ENCODE results near the gene CAMTA1.

The CAMTA1 gene

GRCh38 chr1:7535934-7536878 lies 751.0 kb downstream of the CAMTA1 start:
- Histone ChIP-seq H3K4me3 (ENCODE audit: low read length) (no peak overlapping the region), H4K20me1 (ENCODE audit: insufficient read depth, low read length) (no peaks in the 10 kb centered on the region), H3K4me2 (ENCODE audit: low read depth, low read length) (no peak overlapping the region), H3K4me1 (ENCODE audit: low read length) (no peaks in the 10 kb centered on the region), H3K9ac (ENCODE audit: low read length) (no peak overlapping the region), H3F3A (ENCODE audit: insufficient read depth, low read length) (no peaks in the 10 kb centered on the region), H3K27ac (ENCODE audit: low read length) (no peak overlapping the region), H3K79me2 (ENCODE audit: low read length) (no peaks in the 10 kb centered on the region), H3K9me3 (replicated peaks; ENCODE audit: insufficient read depth, low read length) (no peaks in the 10 kb centered on the region), H3K27me3 (replicated peaks; ENCODE audit: insufficient read depth, low read length) (peaks cover 98% of the 10 kb centered on the region), H3K9me2 (replicated peaks; ENCODE audit: insufficient read depth, low read length) (no peaks in the 10 kb centered on the region), H2AFZ (ENCODE audit: low read length) (no peak overlapping the region), H3K36me3 (replicated peaks; ENCODE audit: insufficient read depth, low read length) (no peaks in the 10 kb centered on the region)
- no peak for TF ChIP-seq CTCF (IDR thresholded peaks at IDR 0.05; ENCODE audit: low read length)
- TF ChIP-seq EZH2 (optimal IDR thresholded peaks at IDR 0.05; ENCODE audit: low read depth, low read length) = no peak
- no peak for TF ChIP-seq EZH2phosphoT487 (IDR thresholded peaks at IDR 0.05; ENCODE audit: low read length)
- DNase-seq = no peak

GRCh38 chr1:7536891-7537591 lies 751.8 kb downstream of the CAMTA1 start:
- no peaks in the 10 kb centered on the region for H3K9me3 ChIP-seq (replicated peaks; ENCODE audit: insufficient read depth, low read length)
- H3K79me2 ChIP-seq (ENCODE audit: low read length) = no peaks in the 10 kb centered on the region
- H3K27ac ChIP-seq (ENCODE audit: low read length) = no peak overlapping the region
- no peak overlapping the region for H2AFZ ChIP-seq (ENCODE audit: low read length)
- H3K9me2 ChIP-seq (replicated peaks; ENCODE audit: insufficient read depth, low read length) = no peaks in the 10 kb centered on the region
- H3F3A ChIP-seq (ENCODE audit: insufficient read depth, low read length) = no peaks in the 10 kb centered on the region
- DNase-seq = no peak
- no peak overlapping the region for H3K9ac ChIP-seq (ENCODE audit: low read length)
- peaks cover 98% of the 10 kb centered on the region for H3K27me3 ChIP-seq (replicated peaks; ENCODE audit: insufficient read depth, low read length)
- no peaks in the 10 kb centered on the region for H3K36me3 ChIP-seq (replicated peaks; ENCODE audit: insufficient read depth, low read length)
- no peaks in the 10 kb centered on the region for H4K20me1 ChIP-seq (ENCODE audit: insufficient read depth, low read length)
- no peak overlapping the region for H3K4me2 ChIP-seq (ENCODE audit: low read depth, low read length)
- no peaks in the 10 kb centered on the region for H3K4me1 ChIP-seq (ENCODE audit: low read length)
- TF ChIP-seq EZH2phosphoT487 (IDR thresholded peaks at IDR 0.05; ENCODE audit: low read length) = no peak
- no peak for TF ChIP-seq CTCF (IDR thresholded peaks at IDR 0.05; ENCODE audit: low read length)
- no peak overlapping the region for H3K4me3 ChIP-seq (ENCODE audit: low read length)

GRCh38 chr1:7538033-7538432 lies 752.8 kb downstream of the CAMTA1 start:
- Histone ChIP-seq H3K9ac (ENCODE audit: low read length) (no peak overlapping the region), H3K4me3 (ENCODE audit: low read length) (no peak overlapping the region), H2AFZ (ENCODE audit: low read length) (no peak overlapping the region), H3K36me3 (replicated peaks; ENCODE audit: insufficient read depth, low read length) (no peaks in the 10 kb centered on the region), H3K9me2 (replicated peaks; ENCODE audit: insufficient read depth, low read length) (no peaks in the 10 kb centered on the region), H3K4me1 (ENCODE audit: low read length) (no peaks in the 10 kb centered on the region), H3K9me3 (replicated peaks; ENCODE audit: insufficient read depth, low read length) (no peaks in the 10 kb centered on the region), H3K27ac (ENCODE audit: low read length) (no peak overlapping the region), H4K20me1 (ENCODE audit: insufficient read depth, low read length) (no peaks in the 10 kb centered on the region), H3K79me2 (ENCODE audit: low read length) (no peaks in the 10 kb centered on the region), H3K4me2 (ENCODE audit: low read depth, low read length) (no peak overlapping the region), H3F3A (ENCODE audit: insufficient read depth, low read length) (no peaks in the 10 kb centered on the region), H3K27me3 (replicated peaks; ENCODE audit: insufficient read depth, low read length) (peaks cover 93% of the 10 kb centered on the region)
- DNase-seq = no peak
- no peak for TF ChIP-seq EZH2 (optimal IDR thresholded peaks at IDR 0.05; ENCODE audit: low read depth, low read length)
- TF ChIP-seq EZH2phosphoT487 (IDR thresholded peaks at IDR 0.05; ENCODE audit: low read length) = no peak
- no peak for TF ChIP-seq CTCF (IDR thresholded peaks at IDR 0.05; ENCODE audit: low read length)
